ENCODE results near the gene KRTAP3-2.

DNA sequence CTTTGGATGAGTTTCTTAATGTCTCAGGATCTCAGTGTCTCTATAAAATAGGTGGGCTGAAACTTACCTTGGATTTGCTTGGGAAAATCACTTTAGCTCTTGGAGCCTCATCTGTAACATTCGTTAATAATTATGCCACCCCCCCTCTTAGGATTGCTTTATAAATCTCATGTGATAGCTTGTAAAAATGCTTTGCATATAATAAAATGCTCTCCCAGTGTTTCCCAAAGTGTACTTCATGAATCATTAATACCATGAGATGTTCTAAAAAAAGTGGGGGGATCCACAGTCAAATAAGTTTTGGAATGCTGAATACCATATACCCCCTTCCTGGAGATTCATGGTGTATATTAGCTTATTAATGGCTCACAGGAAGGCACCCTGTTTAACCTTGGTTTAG, 38.1 kb downstream of the KRTAP3-2 start:
- TF ChIP-seq CTCF (conservative IDR thresholded peaks at IDR 0.05) (no peak), EZH2 (IDR thresholded peaks at IDR 0.05; ENCODE audit: low read depth) (no peak)
